Sigmoid colon (tissue), 7 donors: Measurements from ENCODE around the gene FBXL7. TPM values are rescaled to one million over a fixed set of nuclear protein-coding genes. Genes with fewer than 3 reads are reported as not detected.

Experiments used
- DNase-seq: peaks from one replicate; pipeline ENCODE4 v3.0.0-alpha.2; 2019
- H3K27ac ChIP-seq, 4 donors: fragments of 200-600 bp; sonication (generic); one replicate each; pipeline ENCODE4 v1.5.1; 2016 to 2019; ENCODE audit warnings: mild to moderate bottlenecking in 1 of 4
- H3K27me3 ChIP-seq, 3 donors: fragments of 200-600 bp; sonication (generic); one replicate each; pipeline ENCODE4 v1.5.1; 2019; ENCODE audit warnings: mild to moderate bottlenecking in 1 of 3
- H3K36me3 ChIP-seq, 4 donors: fragments of 200-600 bp; sonication (generic); one replicate each; pipeline ENCODE4 v1.5.1; 2016 to 2019
- H3K4me1 ChIP-seq, 4 donors: fragments of 200-600 bp; sonication (generic); one replicate each; pipeline ENCODE4 v1.5.1; 2017 to 2019
- H3K4me3 ChIP-seq, 4 donors: fragments of 200-600 bp; sonication (generic); one replicate each; pipeline ENCODE4 v1.5.1; 2017 to 2019; ENCODE audit warnings: mild to moderate bottlenecking in 2 of 4, moderate library complexity in 1 of 4
- H3K9me3 ChIP-seq, 4 donors: fragments of 200-600 bp in 3 of 4; sonication (generic) in 3 of 4; one replicate each; pipeline versions ENCODE4 v1.5.1 to v1.6.1; 2013 to 2019
- EP300 ChIP-seq, 4 donors: sonication (generic); formaldehyde crosslinking; IDR thresholded peaks; one replicate each; pipeline ENCODE4 v1.6.1; 2017; ENCODE audit warnings: antibody characterized with exemption in 4 of 4
- POLR2A ChIP-seq, 2 donors: fragments of 450-650 bp; IDR thresholded peaks; one replicate each; pipeline ENCODE4 v1.6.1; 2016; ENCODE audit warnings: antibody characterized with exemption in 2 of 2, mild to moderate bottlenecking in 2 of 2, moderate library complexity in 2 of 2
- POLR2AphosphoS5 ChIP-seq, 4 donors: sonication (generic); formaldehyde crosslinking; IDR thresholded peaks; one replicate each; pipeline ENCODE4 v1.6.1; 2017; ENCODE audit warnings: antibody characterized with exemption in 4 of 4
- WGBS, 2 donors: extraction: QIAGEN DNeasy Blood & Tissue Kit; methylation state at CpG; one replicate each; pipeline ENCODE4 v1.1.7; 2013; 5-methylcytosine and 5-hydroxymethylcytosine counted together
- intact Hi-C: fragments of 100-400 bp; cut with DNase I; formaldehyde crosslinking; loops from one replicate; pipeline ENCODE4 v1.15.1; 2023
- polyA plus RNA-seq, 3 donors: library from polyadenylated mRNA; stranded (reverse); fragments of 200-250 nt; gene quantifications; one replicate each; pipeline ENCODE4 v1.2.3, GENCODE V29; 2013
- total RNA-seq, 4 donors: library from RNA; depleted of rRNA; stranded (reverse); fragments of >200 nt; gene quantifications; one replicate each; pipeline ENCODE4 v1.1.0, GENCODE V29; 2016
- TF ChIP-seq, protein P1 (sequence below), 4 experiments: fragments of 450-650 bp in 3 of 4; fragments of 200-600 bp in 1 of 4; IDR thresholded peaks; one replicate each; pipeline ENCODE4 v1.5.1; 2016 to 2019; ENCODE audit warnings: antibody characterized with exemption in 4 of 4, mild to moderate bottlenecking in 3 of 4, moderate library complexity in 2 of 4
- donor health status: healthy with polysubstance abuse.
- donor health status: Bipolar disorder and iron deficiency.
- donor health status: healthy.

Gene FBXL7
- total and polyA plus RNA-seq, 7 donors = 0.92 to 44.3 (median 18.2) TPM

DNA sequence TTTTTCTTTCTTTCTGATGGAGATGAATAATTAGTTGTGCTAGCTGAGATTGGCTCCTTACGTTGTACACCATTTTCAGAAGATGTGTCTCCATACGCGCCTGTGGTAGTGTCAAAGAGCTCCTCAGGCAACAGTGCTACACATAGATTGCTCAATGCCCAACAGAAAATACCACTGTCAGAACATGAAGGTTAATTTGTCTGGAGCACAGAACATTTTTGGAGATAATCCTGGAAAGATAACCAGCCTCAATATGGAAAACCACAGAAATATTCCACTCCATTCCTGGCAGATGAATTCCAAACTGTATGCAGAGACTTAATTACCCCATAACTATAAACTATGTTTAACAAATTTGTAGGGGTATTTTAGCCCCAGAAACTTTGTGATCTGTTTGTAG is 446.0 kb downstream of the FBXL7 start:
- no peak overlapping the region for H3K4me3 ChIP-seq
- intact Hi-C loops = no loop called here
- peaks cover 0 to 25% (median 0%) of the 10 kb centered on the region in 4 donors for H3K36me3 ChIP-seq
- no peaks in the 10 kb centered on the region for H3K4me1 ChIP-seq
- 95 to 98% methylated on average over 3 of the region's 3 CpGs for WGBS, 2 donors
- no peaks in the 10 kb centered on the region for H3K27me3 ChIP-seq
- no peak overlapping the region for H3K27ac ChIP-seq
- no peak for TF ChIP-seq EP300 (IDR thresholded peaks at IDR 0.05)
- no peak for TF ChIP-seq POLR2A (IDR thresholded peaks at IDR 0.05)
- TF ChIP-seq, protein P1, sequence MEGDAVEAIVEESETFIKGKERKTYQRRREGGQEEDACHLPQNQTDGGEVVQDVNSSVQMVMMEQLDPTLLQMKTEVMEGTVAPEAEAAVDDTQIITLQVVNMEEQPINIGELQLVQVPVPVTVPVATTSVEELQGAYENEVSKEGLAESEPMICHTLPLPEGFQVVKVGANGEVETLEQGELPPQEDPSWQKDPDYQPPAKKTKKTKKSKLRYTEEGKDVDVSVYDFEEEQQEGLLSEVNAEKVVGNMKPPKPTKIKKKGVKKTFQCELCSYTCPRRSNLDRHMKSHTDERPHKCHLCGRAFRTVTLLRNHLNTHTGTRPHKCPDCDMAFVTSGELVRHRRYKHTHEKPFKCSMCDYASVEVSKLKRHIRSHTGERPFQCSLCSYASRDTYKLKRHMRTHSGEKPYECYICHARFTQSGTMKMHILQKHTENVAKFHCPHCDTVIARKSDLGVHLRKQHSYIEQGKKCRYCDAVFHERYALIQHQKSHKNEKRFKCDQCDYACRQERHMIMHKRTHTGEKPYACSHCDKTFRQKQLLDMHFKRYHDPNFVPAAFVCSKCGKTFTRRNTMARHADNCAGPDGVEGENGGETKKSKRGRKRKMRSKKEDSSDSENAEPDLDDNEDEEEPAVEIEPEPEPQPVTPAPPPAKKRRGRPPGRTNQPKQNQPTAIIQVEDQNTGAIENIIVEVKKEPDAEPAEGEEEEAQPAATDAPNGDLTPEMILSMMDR (IDR thresholded peaks at IDR 0.05) = no peak
- TF ChIP-seq POLR2AphosphoS5 (IDR thresholded peaks at IDR 0.05) = no peak
- no peak for DNase-seq
- no peaks in the 10 kb centered on the region for H3K9me3 ChIP-seq

DNA sequence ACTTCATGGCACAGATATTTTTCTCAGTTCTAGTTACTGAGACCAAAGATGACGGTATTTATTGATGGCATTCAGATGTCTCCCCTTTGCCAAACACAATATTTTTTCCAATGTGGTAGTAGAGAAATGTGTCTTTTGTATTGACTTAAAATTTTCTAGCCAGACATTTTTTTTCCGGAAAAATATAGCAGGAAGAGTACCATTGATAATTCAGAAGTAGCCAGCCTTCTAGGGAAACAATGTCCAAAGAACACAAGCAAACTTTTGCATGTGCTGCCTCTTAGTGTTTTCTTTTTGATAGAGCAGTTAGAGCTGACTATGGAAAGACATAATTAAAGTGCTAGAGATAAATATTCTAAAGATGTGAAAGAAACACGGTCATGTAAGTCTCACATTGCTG is 448.2 kb downstream of the FBXL7 start:
- H3K27me3 ChIP-seq = no peaks in the 10 kb centered on the region
- 73 to 76% methylated on average over 3 of the region's 3 CpGs for WGBS, 2 donors
- TF ChIP-seq EP300 (IDR thresholded peaks at IDR 0.05) (no peak), POLR2AphosphoS5 (IDR thresholded peaks at IDR 0.05) (no peak), POLR2A (IDR thresholded peaks at IDR 0.05) (no peak)
- TF ChIP-seq, protein P1 (IDR thresholded peaks at IDR 0.05) = no peak
- intact Hi-C loops = no loop called here
- H3K27ac ChIP-seq = no peak overlapping the region
- H3K9me3 ChIP-seq = no peaks in the 10 kb centered on the region
- DNase-seq = no peak
- peaks cover 0 to 14% (median 0%) of the 10 kb centered on the region in 4 donors for H3K36me3 ChIP-seq
- no peaks in the 10 kb centered on the region for H3K4me1 ChIP-seq
- H3K4me3 ChIP-seq = no peak overlapping the region

DNA sequence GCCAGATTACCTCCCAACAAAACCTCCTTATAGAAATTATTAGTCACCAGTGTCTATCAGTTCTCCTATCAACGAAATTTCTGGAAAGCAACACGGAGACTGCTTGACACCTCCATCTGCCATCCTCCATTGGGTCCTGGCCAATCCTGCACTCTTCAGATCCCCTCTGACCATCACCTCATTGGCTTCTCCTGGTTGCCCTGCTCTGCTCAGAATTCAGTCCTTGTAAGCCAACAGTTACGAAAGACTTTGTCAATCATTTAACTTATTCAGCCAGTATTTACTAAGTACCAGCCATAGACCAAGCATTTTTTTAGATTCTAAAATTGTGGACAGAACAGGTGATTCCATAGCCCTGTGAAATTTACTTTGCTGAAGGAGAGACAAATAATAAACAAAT is 451.1 kb downstream of the FBXL7 start:
- DNase-seq = no peak
- Histone ChIP-seq H3K27ac (no peak overlapping the region), H3K36me3 (peaks cover 0 to 14% (median 0%) of the 10 kb centered on the region in 4 donors), H3K4me1 (no peaks in the 10 kb centered on the region), H3K9me3 (no peaks in the 10 kb centered on the region), H3K27me3 (no peaks in the 10 kb centered on the region), H3K4me3 (no peak overlapping the region)
- intact Hi-C loops = no loop called here
- WGBS, 2 donors = 63 to 86% methylated on average over 3 of the region's 3 CpGs
- TF ChIP-seq POLR2AphosphoS5 (IDR thresholded peaks at IDR 0.05) = no peak
- no peak for TF ChIP-seq POLR2A (IDR thresholded peaks at IDR 0.05)
- no peak for TF ChIP-seq EP300 (IDR thresholded peaks at IDR 0.05)
- TF ChIP-seq, protein P1 (IDR thresholded peaks at IDR 0.05) = no peak

DNA sequence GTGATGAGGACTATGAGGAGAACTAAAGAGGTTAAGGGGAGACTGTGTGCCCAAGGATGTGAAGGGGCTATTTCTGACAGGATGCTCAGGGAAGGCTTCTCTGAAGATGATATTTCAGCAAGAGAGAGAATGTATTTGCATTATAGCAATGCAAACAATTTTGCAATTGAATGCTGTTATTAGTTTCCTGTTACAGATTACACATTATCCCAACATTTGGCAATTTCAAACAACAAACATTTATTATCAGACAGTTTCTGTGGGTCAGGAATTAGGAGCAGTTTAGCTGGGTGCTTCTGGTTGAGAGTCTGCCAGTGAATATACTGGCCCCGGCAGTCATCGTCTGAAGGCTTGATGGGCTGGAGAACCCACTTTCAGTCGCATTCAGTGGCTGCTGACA is 451.6 kb downstream of the FBXL7 start:
- peaks cover 0 to 14% (median 0%) of the 10 kb centered on the region in 4 donors for H3K36me3 ChIP-seq
- H3K4me1 ChIP-seq = no peaks in the 10 kb centered on the region
- no peaks in the 10 kb centered on the region for H3K9me3 ChIP-seq
- DNase-seq = no peak
- WGBS, 2 donors = 92 to 93% methylated on average over 3 of the region's 3 CpGs
- H3K27ac ChIP-seq = no peak overlapping the region
- TF ChIP-seq POLR2A (IDR thresholded peaks at IDR 0.05) (no peak), EP300 (IDR thresholded peaks at IDR 0.05) (no peak), POLR2AphosphoS5 (IDR thresholded peaks at IDR 0.05) (no peak)
- TF ChIP-seq, protein P1 (IDR thresholded peaks at IDR 0.05) = no peak
- no peaks in the 10 kb centered on the region for H3K27me3 ChIP-seq
- H3K4me3 ChIP-seq = no peak overlapping the region
- intact Hi-C loops = no loop called here

DNA sequence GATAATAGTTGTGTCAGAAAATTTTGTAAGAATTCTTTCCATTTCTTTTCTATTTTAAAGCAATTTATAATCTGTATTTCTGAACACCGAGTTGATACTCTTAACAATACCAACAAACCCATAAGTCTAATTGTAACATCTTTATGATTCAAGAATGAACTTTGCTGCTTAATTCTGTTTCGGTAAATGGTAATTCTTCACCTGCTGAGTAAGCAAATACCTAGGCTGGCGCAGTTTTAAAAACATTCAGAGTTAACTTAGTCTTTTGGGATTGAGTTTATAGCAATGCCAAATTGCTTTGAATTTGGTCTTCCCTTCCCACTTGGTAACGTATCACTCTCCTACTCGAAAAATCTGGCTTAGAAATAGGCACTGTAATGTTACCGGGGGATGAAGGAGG is 456.6 kb downstream of the FBXL7 start:
- 87 to 91% methylated on average over 6 of the region's 6 CpGs for WGBS, 2 donors
- Histone ChIP-seq H3K9me3 (no peaks in the 10 kb centered on the region), H3K36me3 (no peaks in the 10 kb centered on the region), H3K27me3 (no peaks in the 10 kb centered on the region), H3K4me3 (no peak overlapping the region), H3K4me1 (no peaks in the 10 kb centered on the region), H3K27ac (no peak overlapping the region)
- intact Hi-C loops = no loop called here
- DNase-seq = no peak
- TF ChIP-seq POLR2A (IDR thresholded peaks at IDR 0.05) (no peak), POLR2AphosphoS5 (IDR thresholded peaks at IDR 0.05) (no peak), EP300 (IDR thresholded peaks at IDR 0.05) (no peak)
- TF ChIP-seq, protein P1 (IDR thresholded peaks at IDR 0.05) = no peak
